SKM-1 treated with dmso at 0.1 percent for 144 hours (cell line): ENCODE measurements around the gene PDCD1.

Source experiments
- DNase-seq: peaks from one replicate; lab custom pipeline; 2025; ENCODE audit not compliant: unreplicated experiment; lab: John Stamatoyannopoulos, UW

Gene PDCD1

DNA sequence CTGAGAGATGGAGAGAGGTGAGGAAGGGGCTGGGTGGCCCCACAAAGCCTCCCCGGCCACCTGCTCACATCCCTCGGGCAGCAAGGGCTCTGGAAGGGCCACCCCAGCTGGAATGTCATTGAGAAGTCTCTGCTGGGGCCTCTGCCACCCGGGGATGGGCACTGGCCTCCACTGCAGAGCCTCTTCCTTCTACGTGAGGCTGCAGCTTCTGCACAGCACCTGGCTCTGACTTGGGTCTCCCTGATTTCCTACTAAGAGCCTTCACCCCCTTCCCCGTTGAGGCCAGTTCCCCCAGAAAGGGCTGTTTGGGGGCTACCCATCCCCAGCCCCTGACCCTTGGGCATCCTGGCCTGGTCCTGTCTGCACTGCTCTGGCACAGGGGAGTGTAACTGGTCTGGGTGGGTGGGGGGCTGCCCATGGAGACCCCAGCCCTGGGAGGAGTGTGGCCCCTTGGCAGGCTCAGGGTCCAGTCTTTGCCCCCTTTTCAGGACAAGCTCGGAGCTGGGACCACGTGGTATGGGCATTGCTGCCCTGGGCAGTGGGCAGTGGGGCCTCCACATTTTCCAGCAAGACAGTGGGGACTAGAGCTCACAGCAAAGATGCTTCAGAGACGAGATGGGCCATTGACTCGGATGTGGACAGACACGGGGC is 5.6 kb downstream of the PDCD1 start:
- no peak for DNase-seq

DNA sequence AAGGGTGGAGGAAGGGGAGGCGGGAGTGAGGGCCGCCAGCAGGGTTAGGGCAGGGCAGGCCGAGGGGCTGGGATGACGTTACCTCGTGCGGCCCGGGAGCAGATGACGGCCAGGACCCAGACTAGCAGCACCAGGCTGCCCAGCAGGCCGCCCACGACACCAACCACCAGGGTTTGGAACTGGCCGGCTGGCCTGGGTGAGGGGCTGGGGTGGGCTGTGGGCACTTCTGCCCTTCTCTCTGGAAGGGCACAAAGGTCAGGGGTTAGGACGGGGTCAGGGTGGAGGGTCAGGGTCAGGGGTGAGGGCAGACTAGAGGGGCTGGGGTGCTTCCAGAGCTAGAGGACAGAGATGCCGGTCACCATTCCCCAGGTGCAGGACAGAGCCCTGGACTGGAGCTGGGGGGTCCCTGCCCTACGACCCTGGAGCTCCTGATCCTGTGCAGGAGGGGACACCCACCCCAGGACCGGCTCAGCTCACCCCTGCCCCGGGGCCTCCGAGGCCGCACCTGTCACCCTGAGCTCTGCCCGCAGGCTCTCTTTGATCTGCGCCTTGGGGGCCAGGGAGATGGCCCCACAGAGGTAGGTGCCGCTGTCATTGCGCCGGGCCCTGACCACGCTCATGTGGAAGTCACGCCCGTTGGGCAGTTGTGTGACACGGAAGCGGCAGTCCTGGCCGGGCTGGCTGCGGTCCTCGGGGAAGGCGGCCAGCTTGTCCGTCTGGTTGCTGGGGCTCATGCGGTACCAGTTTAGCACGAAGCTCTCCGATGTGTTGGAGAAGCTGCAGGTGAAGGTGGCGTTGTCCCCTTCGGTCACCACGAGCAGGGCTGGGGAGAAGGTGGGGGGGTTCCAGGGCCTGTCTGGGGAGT is 6.3 kb downstream of the PDCD1 start:
- no peak for DNase-seq

DNA sequence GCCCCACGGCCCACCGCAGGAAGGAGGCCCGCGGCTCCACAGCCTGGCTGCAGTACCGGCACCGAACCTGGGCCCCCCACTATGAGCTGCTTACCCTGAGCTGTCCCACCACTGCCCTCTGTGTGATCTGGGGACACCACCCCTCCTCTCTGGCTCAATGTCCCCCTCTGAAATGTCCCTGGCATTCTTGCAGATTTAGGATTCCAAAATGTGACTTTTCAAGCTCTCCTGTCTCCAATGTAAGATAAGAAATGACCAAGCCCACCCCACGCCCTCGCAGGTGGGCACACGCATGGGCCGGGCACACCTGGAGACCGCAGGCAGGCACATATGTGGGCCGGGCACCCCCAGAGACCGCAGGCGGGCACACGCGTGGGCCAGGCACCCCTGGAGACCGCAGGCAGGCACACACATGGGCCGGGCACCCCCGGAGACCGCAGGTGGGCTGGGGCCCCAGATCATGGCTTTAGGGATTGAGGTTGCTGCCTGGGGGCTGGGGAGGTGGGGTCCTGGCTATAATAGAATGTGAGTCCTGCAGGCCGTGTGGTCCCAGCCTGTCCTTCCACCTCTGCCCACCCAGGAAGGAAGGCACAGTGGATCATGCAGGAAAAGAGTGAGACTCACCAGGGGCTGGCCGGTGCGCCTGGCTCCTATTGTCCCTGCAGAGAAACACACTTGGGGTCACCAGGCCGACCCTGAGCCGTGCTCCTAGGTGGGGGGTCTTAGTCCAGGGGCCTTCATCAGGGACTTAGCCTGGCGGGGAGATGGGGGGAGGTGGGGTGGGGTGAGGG is 7.2 kb downstream of the PDCD1 start:
- no peak for DNase-seq

DNA sequence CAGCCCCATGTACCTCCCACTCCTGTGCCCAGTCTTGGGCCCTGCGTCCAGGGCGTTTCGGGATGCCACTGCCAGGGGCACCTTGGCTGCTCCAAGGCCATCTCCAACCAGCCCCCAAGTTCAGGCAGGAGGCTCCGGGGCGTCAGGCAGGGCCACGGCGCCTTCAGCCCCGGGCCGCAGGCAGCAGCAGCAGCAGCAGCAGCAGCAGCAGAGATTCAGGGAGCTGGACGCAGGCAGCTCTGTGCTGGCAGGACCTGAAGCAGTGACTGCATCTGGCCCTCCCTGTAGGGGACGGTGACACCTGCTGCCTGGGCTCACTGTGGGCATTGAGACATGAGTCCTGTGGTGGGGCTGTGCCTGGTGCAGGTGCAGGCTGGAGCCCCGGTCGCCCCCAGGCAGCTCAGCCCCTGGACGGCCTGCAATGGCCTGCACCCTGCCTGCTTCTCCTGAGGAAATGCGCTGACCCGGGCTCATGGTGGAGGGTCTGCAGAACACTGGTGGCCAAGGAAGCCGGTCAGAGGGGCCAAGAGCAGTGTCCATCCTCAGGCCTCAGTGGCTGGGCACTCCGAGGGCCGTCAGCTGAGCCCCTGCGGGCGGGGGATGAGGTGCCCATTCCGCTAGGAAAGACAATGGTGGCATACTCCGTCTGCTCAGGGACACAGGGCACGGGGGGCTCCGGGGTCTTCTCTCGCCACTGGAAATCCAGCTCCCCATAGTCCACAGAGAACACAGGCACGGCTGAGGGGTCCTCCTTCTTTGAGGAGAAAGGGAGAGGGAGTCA is 8.0 kb downstream of the PDCD1 start:
- DNase-seq: no peak

DNA sequence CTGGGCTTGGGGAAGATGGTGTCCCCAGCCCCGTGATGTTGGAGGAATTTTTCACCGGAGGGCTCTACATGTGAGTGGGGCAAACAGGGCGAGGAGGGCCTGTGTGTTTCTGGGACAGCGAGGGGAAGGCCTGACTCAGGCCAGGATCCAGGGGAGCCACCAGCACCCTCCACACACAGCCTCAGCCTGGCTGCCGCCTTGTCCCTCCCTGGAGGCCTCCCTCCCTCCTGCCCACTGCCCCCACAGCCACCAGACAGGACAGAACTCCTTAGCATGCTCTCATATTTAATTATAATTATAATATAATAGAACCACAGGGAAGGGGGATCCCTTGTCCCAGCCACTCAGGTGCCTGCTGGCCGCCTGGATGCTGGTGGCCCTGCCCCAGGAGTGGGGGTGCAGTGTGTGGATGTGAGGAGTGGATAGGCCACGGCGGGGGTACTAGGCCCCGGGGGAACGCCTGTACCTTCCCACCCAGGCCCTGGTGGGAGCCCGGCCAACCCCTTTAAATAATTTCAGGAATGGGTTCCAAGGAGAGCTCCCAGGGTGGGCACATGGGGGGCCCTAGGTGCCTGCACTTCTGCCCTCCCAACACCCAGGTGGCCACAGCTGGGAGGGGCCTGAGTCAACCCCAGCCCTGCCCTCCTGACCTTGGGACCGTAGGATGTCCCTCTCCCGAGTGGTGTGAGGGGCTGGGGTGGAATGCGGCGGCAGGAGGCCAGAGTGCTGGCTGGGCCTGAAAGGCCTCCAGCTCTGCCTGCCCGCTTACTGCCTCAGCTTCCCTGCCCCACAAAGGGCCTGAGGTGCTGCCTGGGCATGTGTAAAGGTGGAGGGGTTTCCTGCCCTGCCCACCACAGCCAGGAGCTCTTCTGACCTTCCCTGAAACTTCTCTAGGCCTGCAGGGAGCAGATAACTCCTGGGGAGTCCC is 8.8 kb downstream of the PDCD1 start:
- DNase-seq: no peak

DNA sequence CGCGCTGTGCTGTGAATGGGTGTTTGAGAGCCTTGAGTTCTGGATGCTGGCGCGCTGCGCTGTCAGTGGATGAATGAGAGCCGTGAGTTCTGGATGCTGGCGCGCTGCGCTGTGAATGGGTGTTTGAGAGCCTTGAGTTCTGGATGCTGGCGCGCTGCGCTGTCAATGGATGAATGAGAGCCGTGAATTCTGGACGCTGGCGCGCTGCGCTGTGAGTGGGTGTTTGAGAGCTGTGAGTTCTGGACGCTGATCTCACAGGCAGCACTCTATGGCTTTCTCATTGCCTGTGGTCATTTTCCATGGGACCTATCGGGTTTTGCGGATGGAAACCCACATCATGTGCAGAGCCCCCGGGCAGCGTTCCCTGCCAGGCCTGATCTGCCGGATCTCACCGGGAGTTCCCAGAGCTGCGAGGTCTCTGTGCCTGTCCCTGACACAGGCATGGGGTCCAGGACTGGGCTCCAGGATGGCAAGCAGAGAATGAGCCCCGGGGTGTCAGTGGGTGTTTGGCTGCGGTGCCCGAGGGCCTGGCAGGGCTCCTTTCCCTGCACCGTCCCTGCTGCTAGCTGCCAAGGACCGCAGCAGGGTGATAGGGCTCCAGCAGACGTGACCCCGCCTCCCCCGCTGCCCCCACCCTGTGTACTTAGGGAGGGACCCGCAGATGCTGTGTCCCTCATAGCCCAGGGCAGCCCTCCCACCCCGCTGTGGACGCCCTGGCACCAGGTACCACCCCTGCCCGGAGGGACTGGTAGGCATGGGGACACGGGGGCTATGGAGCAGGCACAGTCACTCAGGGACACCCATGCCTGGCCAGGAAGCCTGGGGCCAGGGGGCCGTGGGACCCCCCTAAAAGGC is 9.7 kb downstream of the PDCD1 start:
- no peak for DNase-seq

DNA sequence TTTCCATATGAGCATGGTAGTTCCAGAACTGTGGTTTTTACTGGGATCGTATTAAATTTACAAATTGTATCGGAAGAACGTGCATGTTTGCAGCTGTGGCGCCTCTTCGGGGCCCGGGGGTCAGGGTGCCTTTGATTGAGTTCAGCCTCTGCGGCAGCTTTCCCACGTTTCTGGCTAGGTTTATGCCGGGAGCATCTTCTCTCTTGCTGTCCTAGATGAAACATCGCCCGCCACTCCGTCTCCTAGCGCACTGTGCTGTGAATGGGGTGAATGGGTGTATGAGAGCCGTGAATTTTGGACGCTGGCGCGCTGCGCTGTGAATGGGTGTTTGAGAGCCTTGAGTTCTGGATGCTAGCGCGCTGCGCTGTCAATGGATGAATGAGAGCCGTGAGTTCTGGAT is 12.3 kb downstream of the PDCD1 start:
- no peak for DNase-seq

DNA sequence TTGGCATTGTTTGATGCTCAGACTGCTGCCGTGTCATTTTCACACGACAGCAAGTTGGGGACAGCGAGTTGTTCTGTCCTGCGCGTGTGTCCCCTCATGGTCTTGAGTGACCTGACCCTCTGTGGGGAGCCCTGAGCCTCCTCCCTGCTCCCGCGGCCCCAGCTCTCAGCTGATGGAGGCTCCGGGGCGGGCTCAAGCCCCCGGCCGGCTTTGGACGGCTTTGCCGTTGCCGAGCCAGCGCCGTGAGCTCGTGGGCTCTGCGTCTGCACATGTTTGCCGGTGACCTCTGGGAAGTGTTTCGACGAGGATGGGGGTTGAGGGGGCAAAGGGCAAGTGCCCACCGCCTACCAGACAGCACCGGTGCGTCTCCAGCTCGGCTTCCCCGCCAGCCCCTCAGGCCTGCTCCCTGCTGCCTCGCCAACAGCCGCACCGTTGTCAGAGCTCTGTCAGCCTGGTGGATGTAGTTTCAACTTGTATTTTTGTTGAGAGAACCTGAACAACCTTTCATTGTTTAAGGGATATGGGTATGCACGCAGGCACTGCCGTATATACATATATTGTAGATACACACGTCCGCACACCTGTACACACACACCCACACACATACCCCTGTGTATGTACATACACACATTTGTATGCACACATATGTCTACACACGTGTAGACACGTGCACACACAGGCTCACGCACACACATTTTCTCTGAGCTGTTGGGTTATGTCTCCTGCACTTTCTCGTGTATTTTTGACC is 13.7 kb downstream of the PDCD1 start:
- DNase-seq: no peak

DNA sequence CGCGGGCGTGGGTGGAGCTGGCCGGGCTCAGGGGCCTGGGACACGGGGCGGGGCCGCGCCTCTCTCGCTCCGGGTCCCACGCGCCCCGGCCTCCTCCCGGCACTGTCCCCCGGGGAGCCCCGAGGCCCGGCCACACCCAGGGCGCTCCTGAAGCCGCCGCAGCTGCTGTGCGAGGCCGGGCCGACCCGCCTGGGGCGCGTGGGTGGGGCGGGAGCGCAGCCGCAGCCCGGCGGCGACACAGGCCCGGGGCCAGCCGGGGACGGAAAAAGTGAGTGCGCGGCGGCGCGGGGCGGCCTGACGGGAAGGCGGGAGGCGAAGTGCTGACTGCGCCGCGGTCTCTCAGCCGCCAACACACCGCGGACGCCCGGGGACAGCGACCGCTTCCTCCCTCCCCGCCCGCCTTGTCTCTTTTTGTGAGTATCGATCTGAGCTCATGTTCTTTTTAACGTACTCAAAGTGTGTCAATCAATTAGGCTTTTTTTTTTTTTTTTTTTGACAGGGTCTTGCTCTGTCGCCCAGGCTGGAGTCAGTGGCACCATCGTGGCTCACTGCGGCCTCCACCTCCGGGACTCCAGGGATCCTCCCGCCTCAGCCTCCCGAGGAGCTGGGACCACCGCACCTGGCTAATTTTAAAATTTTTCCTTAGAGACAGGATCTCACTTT is 14.5 kb downstream of the PDCD1 start:
- peak; percentile 35 for DNase-seq

DNA sequence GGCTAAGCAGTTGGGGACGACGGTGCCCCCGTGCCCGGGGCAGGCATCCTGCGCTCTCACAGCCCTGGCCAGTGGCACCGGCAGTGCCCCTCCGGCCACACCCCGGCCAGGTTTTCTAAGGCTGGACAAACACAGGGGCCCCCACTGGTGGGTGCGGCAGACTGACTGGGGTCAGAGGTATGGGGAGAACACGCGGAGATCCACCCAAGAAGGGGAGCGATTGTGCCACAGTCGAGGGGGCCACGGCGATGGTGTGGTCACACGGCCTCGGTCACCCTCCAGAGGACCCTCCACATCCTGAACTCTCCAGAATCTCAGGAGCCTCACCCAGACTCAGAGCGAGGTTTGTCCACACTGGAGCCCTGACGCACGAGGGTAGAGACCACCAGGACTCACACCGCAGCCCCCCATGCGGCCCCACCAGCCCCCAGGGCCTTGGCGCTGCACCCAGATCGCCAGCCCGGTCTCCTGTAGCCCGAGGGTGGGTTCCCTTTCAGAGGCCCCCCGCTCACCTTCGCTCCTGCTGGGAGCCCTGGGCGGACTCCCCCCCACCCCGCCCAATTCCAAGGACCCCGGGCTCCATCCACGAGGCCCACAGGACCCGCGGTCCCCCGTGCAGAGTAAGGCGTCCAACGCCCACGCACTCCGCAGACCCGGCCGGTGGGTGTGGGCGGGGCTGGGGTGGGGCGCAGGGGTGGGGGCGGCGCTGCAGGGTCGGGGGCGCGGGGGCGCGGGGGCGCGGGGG is 15.2 kb downstream of the PDCD1 start:
- no peak for DNase-seq

DNA sequence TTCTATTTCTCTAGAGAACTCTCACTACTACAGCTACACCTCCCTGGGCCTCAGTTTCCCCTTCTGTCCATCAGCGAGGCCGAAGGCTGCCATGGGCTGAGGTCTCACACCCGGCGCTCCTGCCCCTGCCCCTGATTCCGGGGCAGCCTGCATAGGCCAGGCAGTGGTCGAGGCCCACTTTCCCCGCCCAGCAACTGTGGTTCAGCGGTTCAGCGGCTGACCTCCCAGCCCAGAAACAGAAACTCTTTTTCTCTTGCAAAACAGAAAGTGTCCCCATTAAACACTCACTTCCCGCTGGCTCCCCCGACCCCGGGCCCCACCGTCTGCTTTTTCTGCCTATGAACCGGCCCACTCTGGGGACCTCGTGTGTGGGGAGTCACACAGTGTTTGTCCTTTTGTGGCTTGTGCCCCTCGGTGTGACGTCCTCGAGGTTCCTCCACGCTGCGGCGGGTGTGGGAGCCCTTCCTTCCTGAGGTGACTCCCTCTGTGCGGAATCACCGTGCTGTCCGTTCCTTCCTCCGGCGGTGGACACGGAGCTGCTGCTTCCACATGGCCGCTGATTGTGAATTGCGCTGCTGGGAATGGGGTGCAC is 16.0 kb downstream of the PDCD1 start:
- peak; percentile 64 for DNase-seq

DNA sequence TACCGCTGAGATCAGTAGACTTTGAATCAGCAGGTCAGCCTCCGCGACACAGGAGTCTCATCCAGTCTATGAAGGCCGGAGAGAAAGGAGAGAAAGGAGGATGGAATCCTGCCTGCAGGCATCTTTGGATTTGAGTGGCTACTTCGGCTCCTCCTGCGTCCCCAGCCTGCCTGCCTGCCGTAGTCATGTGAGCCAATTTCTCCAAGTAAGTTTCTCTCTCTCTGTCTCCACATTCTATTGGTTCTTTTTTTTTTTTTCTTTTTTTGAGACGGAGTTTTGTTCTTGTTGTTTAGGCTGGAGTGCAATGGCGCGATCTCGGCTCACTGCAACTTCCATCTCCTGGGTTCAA is 16.7 kb downstream of the PDCD1 start:
- DNase-seq: no peak

DNA sequence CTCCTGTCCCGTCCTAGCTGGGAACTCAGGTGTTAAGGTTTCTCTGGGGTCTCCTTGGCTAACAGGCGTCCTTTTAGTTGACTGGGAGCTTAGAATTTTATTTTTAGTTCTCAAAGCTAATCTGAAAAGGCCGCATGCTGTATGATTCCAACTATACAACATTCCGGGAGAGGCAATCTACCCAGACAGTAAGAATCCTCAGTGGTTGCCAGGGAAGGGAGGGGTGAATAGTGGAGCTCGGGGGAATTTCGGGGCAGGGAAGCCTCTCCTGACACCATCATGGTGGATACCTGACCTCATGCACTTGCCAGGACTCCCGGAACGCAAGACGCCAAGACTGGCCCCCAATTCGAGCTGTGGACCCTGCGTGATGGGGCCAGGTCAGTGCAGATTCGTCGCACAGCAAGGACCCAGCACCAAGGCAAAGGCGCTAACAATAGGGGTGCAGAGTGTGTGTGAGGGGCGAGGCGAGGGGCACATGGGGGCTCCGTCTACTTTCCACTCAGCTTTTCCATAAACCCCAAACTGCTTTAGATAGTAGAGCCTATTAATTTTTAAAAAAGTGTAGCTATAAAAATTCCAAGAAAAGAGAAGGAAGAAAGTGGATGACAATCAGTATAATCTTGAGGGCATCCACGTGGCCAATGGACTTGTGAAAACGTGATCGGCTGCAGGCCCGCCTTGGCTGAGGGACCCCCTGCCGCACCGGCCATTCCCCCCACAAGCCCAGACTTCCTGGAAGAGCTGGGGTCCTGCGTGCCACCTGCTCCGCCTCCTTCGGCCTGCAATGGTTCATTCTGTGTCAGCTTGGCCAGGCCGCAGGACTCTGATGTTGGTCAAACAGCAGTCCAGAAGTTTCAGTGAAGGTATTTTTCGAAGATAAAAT is 17.3 kb downstream of the PDCD1 start:
- no peak for DNase-seq

DNA sequence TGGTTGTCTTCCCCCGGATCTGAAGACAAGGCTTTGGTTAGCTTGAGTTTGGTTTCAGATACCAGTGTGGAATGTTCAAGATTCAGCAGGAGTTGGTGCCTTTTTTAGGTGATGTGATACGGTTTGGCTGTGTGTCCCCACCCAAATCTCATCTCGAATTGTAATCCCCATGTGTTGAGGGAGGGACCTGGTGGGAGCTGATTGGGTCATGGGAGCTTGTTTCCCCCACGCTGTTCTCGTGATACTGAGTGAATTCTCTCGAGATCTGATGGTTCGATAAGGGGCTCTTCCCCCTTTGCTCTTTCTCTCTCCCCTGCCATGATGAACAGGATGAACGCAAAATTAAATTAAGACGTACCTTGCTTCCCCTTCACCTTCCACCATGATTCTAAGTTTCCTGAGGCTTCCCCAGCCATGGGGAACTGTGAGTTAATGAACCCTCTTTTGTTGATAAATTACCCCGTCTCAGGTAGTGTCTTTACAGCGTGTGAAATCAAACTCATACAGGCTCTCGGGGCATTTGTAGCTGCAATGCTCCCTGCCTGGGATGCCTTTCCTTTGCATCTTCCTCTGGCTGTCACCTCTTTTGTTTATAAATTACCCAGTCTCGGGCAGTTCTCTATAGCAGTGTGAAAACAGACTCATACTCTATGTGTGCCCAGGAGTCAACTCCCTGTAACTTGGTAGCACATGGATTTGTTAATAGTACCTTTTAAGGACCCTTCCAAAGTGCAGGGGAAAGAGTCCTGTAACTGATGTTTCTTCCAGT is 21.3 kb downstream of the PDCD1 start:
- DNase-seq: no peak

DNA sequence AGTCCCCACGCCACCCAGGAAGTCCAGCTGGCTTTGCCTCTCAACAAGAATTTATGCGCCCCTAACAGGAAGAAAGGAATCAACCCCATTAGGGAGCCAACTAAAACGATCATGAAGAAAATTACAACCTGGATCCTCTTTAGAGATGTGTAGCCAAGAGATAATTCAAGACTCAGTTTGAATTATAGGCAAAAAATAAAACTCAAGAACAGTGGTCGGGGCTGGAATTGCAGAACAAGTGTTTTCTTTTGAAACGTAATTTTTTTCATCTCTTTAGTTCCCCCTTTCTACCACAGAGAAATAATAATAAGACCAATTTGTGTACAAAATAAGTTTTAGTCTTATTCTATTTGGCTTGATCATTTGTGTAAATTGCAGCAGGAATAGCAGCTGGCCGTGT is 22.4 kb downstream of the PDCD1 start:
- no peak for DNase-seq
